ENCODE results near the gene PCDHGA4.
"Not testable (repeated sequence)": the region's sequence is repeated elsewhere in the genome, so short reads cannot be mapped to it uniquely, and the experiment has no call there.

Gene PCDHGA4

GRCh38 chr5:141384471-141385267 is 29.8 kb downstream of the PCDHGA4 start:
- DNase-seq (ENCODE audit: low spot score) = no peak

- not testable (repeated sequence) for DNase-seq (ENCODE audit: low spot score)
Measured at GRCh38 chr5:141387557-141388311, 32.9 kb downstream of the PCDHGA4 start, which contains the start of gene PCDHGB4. Gene PCDHGB4, plus strand, starts transcription at chr5:141387698. Its CDS starts 187 bp downstream, at chr5:141387885.

GRCh38 chr5:141388661-141389060 is 33.8 kb downstream of the PCDHGA4 start:
- no peak for DNase-seq (ENCODE audit: low spot score)

GRCh38 chr5:141389153-141390042 is 34.6 kb downstream of the PCDHGA4 start:
- no peak for DNase-seq (ENCODE audit: low spot score)

GRCh38 chr5:141392429-141393198 is 37.8 kb downstream of the PCDHGA4 start, which contains the start of gene PCDHGA8:
Gene PCDHGA8, plus strand, starts transcription at chr5:141392633. Its CDS starts 181 bp downstream, at chr5:141392814.
- DNase-seq (ENCODE audit: low spot score) = no peak

- DNase-seq (ENCODE audit: low spot score) = no peak
Measured at GRCh38 chr5:141393267-141393666, 38.4 kb downstream of the PCDHGA4 start.

GRCh38 chr5:141394401-141395187 is 39.8 kb downstream of the PCDHGA4 start:
- not testable (repeated sequence) for DNase-seq (ENCODE audit: low spot score)

GRCh38 chr5:141397756-141398551 is 43.1 kb downstream of the PCDHGA4 start, which contains the start of gene PCDHGB5:
Gene PCDHGB5, plus strand, starts transcription at chr5:141397947. Its CDS starts 181 bp downstream, at chr5:141398128.
- DNase-seq (ENCODE audit: low spot score) = not testable (repeated sequence)

- DNase-seq (ENCODE audit: low spot score) = no peak
Measured at GRCh38 chr5:141398608-141399007, 43.8 kb downstream of the PCDHGA4 start.

- no peak for DNase-seq (ENCODE audit: low spot score)
Measured at GRCh38 chr5:141399555-141400258, 44.9 kb downstream of the PCDHGA4 start.

- peak; percentile 11 for DNase-seq (ENCODE audit: low spot score)
Measured at GRCh38 chr5:141402553-141403243, 47.9 kb downstream of the PCDHGA4 start, which contains the start of gene PCDHGA9. Gene PCDHGA9, plus strand, starts transcription at chr5:141402778. Its CDS starts 175 bp downstream, at chr5:141402953.

GRCh38 chr5:141403387-141403786 is 48.6 kb downstream of the PCDHGA4 start:
- no peak for DNase-seq (ENCODE audit: low spot score)
